ENCODE measurements around the gene MRPL34. TPM values are rescaled to one million over a fixed set of nuclear protein-coding genes. Genes with fewer than 3 reads are reported as not detected.

The MRPL34 gene
- total RNA-seq, 1 donor from 2014 or later: 60.2 TPM

- no peak for DNase-seq (ENCODE audit: low spot score)
These were observed 20.1 kb upstream of the MRPL34 start for GRCh38 chr19:17285415-17286135.

GRCh38 chr19:17286263-17286662 lies 19.4 kb upstream of the MRPL34 start:
- peaks cover 3% of the 10 kb centered on the region for H3K4me1 Mint-ChIP-seq (ENCODE audit: unreplicated experiment)
- H3K9me3 Mint-ChIP-seq (ENCODE audit: unreplicated experiment): no peaks in the 10 kb centered on the region
- no peaks in the 10 kb centered on the region for H3K36me3 Mint-ChIP-seq (ENCODE audit: low read depth, unreplicated experiment)
- TF ChIP-seq CTCF (IDR thresholded peaks at IDR 0.05; ENCODE audit: unreplicated experiment): no peak
- no peak overlapping the region for H3K4me3 Mint-ChIP-seq (ENCODE audit: unreplicated experiment)
- no peak overlapping the region for H3K27ac Mint-ChIP-seq (ENCODE audit: unreplicated experiment)
- peaks cover 5% of the 10 kb centered on the region for H3K27me3 Mint-ChIP-seq (ENCODE audit: unreplicated experiment)
- no peak for DNase-seq (ENCODE audit: low spot score)

More at GRCh38 chr19:17285415-17286135, 20.1 kb upstream of the MRPL34 start:
- Mint-ChIP-seq H3K36me3 (ENCODE audit: low read depth, unreplicated experiment) (no peaks in the 10 kb centered on the region), H3K9me3 (ENCODE audit: unreplicated experiment) (no peaks in the 10 kb centered on the region), H3K27me3 (ENCODE audit: unreplicated experiment) (peaks cover 5% of the 10 kb centered on the region), H3K27ac (ENCODE audit: unreplicated experiment) (no peak overlapping the region), H3K4me3 (ENCODE audit: unreplicated experiment) (no peak overlapping the region), H3K4me1 (ENCODE audit: unreplicated experiment) (peaks cover 3% of the 10 kb centered on the region)
- no peak for TF ChIP-seq CTCF (IDR thresholded peaks at IDR 0.05; ENCODE audit: unreplicated experiment)

- TF ChIP-seq CTCF (IDR thresholded peaks at IDR 0.05; ENCODE audit: unreplicated experiment): no peak
- Mint-ChIP-seq H3K9me3 (ENCODE audit: unreplicated experiment) (no peaks in the 10 kb centered on the region), H3K4me1 (ENCODE audit: unreplicated experiment) (peaks cover 3% of the 10 kb centered on the region), H3K27ac (ENCODE audit: unreplicated experiment) (no peak overlapping the region), H3K36me3 (ENCODE audit: low read depth, unreplicated experiment) (no peaks in the 10 kb centered on the region), H3K4me3 (ENCODE audit: unreplicated experiment) (no peak overlapping the region), H3K27me3 (ENCODE audit: unreplicated experiment) (peaks cover 5% of the 10 kb centered on the region)
- no peak for DNase-seq (ENCODE audit: low spot score)
These were observed 18.9 kb upstream of the MRPL34 start for GRCh38 chr19:17286752-17287151.

GRCh38 chr19:17289489-17289888 lies 16.2 kb upstream of the MRPL34 start:
- H3K27ac Mint-ChIP-seq (ENCODE audit: unreplicated experiment): no peak overlapping the region
- no peaks in the 10 kb centered on the region for H3K36me3 Mint-ChIP-seq (ENCODE audit: low read depth, unreplicated experiment)
- peak; percentile 83 for DNase-seq (ENCODE audit: low spot score)
- no peak overlapping the region for H3K4me3 Mint-ChIP-seq (ENCODE audit: unreplicated experiment)
- TF ChIP-seq CTCF (IDR thresholded peaks at IDR 0.05; ENCODE audit: unreplicated experiment): peak; percentile 32
- H3K27me3 Mint-ChIP-seq (ENCODE audit: unreplicated experiment): no peaks in the 10 kb centered on the region
- H3K9me3 Mint-ChIP-seq (ENCODE audit: unreplicated experiment): no peaks in the 10 kb centered on the region
- H3K4me1 Mint-ChIP-seq (ENCODE audit: unreplicated experiment): no peaks in the 10 kb centered on the region

GRCh38 chr19:17292301-17293074 lies 13.2 kb upstream of the MRPL34 start:
- TF ChIP-seq CTCF (IDR thresholded peaks at IDR 0.05; ENCODE audit: unreplicated experiment): no peak
- H3K36me3 Mint-ChIP-seq (ENCODE audit: low read depth, unreplicated experiment): no peaks in the 10 kb centered on the region
- peak overlapping the region; percentile 80 for H3K4me3 Mint-ChIP-seq (ENCODE audit: unreplicated experiment)
- no peaks in the 10 kb centered on the region for H3K4me1 Mint-ChIP-seq (ENCODE audit: unreplicated experiment)
- H3K27me3 Mint-ChIP-seq (ENCODE audit: unreplicated experiment): peaks cover 3% of the 10 kb centered on the region
- no peak overlapping the region for H3K27ac Mint-ChIP-seq (ENCODE audit: unreplicated experiment)
- peak; percentile 88 for DNase-seq (ENCODE audit: low spot score)
- H3K9me3 Mint-ChIP-seq (ENCODE audit: unreplicated experiment): no peaks in the 10 kb centered on the region
